Stimulated activated naive CD8-positive, alpha-beta T cell treated with anti-CD3 and anti-CD28 coated beads, Interleukin-15, amount 100 ng/mL, for 72 hours (primary cell): ENCODE results near the gene TRIP12.
"Not testable (repeated sequence)": the region's sequence is repeated elsewhere in the genome, so short reads cannot be mapped to it uniquely, and the experiment has no call there.

Experiments used
- ATAC-seq: fragments of 150-1000 bp; cut with Tn5 transposase; 2 replicates; pipeline ENCODE4 v1.10.0; 2021; ENCODE audit warnings: mild to moderate bottlenecking, moderate library complexity
- DNase-seq, 2 donors: peaks; one replicate each; pipeline ENCODE4 v3.0.0; 2021 to 2022
- H3K27ac Mint-ChIP-seq, 2 donors: one replicate each; pipeline ENCODE4 v1.8.0; 2022; ENCODE audit warnings: mild to moderate bottlenecking in 2 of 2, mixed read lengths in 2 of 2, moderate library complexity in 2 of 2
- H3K27me3 Mint-ChIP-seq: one replicate; pipeline ENCODE4 v1.8.0; 2022; ENCODE audit warnings: mixed read lengths
- H3K4me1 Mint-ChIP-seq: one replicate; pipeline ENCODE4 v1.8.0; 2022; ENCODE audit warnings: mild to moderate bottlenecking, mixed read lengths
- H3K4me3 Mint-ChIP-seq, 2 donors: one replicate each; pipeline ENCODE4 v1.8.0; 2022; ENCODE audit warnings: mild to moderate bottlenecking in 2 of 2, mixed read lengths in 2 of 2, moderate library complexity in 1 of 2
- H3K9me3 Mint-ChIP-seq, 2 donors: one replicate each; pipeline ENCODE4 v1.8.0; 2022; ENCODE audit warnings: mixed read lengths in 2 of 2

The TRIP12 gene

DNA sequence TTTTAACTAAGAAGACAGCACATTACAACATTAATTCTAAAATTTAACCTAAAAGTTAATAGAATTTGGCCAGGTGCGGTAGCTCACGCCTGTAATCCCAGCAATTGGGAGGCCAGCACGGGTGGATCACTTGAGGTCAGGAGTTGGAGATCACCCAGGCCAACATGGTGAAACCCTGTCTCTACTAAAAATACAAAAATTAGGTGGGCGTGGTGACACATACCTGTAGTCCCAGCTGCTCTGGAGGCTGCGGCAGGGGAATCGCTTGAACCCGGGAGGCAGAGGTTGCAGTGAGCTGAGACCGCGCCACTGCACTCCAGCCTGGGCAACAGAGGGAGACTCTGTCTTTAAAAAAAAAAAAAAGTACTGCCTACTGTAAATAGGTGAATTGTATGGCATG lies 21.3 kb downstream of the TRIP12 start:
- not testable (repeated sequence) for H3K9me3 Mint-ChIP-seq, H3K27ac Mint-ChIP-seq, H3K27me3 Mint-ChIP-seq, DNase-seq, ATAC-seq, H3K4me3 Mint-ChIP-seq
- peaks cover 65% of the 10 kb centered on the region for H3K4me1 Mint-ChIP-seq

DNA sequence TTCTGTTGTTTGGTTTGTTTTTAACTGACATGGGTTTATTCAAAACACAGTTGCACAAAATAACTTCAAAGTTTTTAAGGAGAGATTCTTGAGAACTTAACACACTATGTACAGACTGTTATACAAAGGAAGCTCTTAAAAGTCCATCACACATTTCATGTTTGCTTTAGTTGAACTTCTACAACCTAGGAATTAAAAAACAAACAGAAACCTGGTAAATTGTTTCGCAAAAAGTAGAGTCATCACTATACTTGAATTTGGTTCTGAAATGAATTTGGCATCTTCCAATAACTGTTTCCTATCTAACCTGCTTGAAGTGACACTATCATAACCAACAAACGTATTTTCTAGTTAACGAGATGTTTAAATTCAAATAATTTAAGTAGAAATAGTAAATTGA lies 21.8 kb downstream of the TRIP12 start:
- ATAC-seq = no peak
- Mint-ChIP-seq H3K4me1 (peaks cover 60% of the 10 kb centered on the region), H3K4me3 (no peak overlapping the region), H3K27ac (no peak overlapping the region), H3K9me3 (no peaks in the 10 kb centered on the region), H3K27me3 (no peaks in the 10 kb centered on the region)
- no peak for DNase-seq

DNA sequence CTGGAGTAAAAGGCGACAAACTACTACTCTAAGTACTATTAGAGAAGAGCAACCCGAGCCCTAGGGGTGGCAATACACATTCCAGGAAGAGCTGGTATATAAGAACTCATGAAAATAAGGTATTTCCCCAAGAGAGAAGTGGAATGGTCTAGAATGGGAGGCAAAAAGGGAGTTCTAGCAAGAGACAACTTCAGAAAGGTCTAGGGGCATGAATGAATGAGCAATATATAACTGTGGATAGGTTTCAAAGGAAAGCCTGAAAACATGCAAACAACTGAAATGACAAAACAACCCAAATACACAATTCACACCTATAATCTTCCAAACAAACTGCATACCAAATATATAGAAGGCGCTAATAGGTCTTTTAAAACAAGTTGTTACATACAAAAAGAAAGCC lies 22.2 kb downstream of the TRIP12 start:
- ATAC-seq (no peak), DNase-seq (no peak)
- no peaks in the 10 kb centered on the region for H3K9me3 Mint-ChIP-seq
- peaks cover 57% of the 10 kb centered on the region for H3K4me1 Mint-ChIP-seq
- no peak overlapping the region for H3K4me3 Mint-ChIP-seq
- H3K27me3 Mint-ChIP-seq = no peaks in the 10 kb centered on the region
- H3K27ac Mint-ChIP-seq = peak overlapping the region in 1 of 2 donors; percentile 49

DNA sequence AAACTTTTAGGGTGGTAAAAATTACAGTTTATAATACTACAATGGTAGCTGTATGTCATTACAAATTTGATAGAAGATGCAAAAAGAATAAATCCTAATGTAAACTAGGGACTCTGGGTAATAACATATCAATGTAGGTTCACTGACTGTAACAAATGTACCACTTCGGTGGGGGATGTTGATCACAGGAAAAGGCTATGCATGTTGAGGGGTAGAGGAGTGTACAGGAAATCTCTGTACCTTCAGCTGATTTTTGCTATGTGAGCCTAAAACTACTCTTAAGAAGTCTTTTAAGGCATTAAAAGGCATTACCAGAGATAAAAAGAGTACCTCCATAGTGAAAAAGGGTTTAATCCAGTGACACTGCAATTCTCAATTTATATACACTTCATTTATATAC lies 25.0 kb downstream of the TRIP12 start:
- no peak overlapping the region for H3K4me3 Mint-ChIP-seq
- peaks cover 53% of the 10 kb centered on the region for H3K4me1 Mint-ChIP-seq
- ATAC-seq (no peak), DNase-seq (no peak)
- H3K27ac Mint-ChIP-seq = no peak overlapping the region
- H3K9me3 Mint-ChIP-seq = no peaks in the 10 kb centered on the region
- H3K27me3 Mint-ChIP-seq = no peaks in the 10 kb centered on the region

DNA sequence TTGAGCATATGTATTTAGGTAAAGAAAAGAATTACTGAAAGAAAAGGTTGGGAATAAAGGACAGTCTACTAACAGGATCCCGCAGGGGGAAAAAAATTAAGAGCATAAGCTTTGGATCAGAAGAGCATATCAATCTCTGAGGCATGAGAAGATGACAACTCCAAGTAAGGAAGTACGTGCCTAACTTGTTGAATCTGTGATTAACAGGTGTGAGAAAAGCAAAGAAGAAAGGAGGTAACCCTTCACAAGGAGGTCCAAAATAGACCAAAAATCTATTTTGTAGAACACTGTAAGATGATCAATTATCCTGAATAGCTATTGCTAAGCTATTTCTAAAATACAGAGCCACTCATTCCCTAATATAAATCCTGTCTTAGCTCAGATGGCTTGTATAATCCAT lies 32.8 kb downstream of the TRIP12 start:
- no peak for ATAC-seq
- no peak for DNase-seq
- Mint-ChIP-seq H3K4me3 (no peak overlapping the region), H3K27me3 (no peaks in the 10 kb centered on the region), H3K9me3 (no peaks in the 10 kb centered on the region), H3K4me1 (peaks cover 38% of the 10 kb centered on the region), H3K27ac (no peak overlapping the region)

DNA sequence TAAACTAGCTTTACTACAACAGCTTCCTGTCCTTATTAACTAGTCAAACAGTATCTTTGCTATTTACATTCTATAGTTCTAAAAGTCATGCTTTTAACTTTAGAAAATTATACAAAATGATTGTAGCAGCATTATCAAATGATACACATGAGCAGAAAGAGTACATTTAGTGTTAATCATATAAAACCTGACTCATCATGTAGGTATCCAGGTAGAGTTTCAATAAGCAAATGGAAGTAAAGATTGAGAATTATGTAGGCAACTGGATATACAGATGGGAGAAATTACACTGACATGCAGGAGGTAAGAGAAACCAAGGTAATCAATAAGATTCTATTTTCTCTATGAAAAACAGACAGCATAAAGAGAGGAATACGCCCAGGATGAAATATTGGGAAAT lies 33.8 kb downstream of the TRIP12 start:
- H3K9me3 Mint-ChIP-seq = no peaks in the 10 kb centered on the region
- no peak overlapping the region for H3K27ac Mint-ChIP-seq
- peaks cover 38% of the 10 kb centered on the region for H3K4me1 Mint-ChIP-seq
- H3K4me3 Mint-ChIP-seq = no peak overlapping the region
- ATAC-seq (no peak), DNase-seq (no peak)
- H3K27me3 Mint-ChIP-seq = no peaks in the 10 kb centered on the region

DNA sequence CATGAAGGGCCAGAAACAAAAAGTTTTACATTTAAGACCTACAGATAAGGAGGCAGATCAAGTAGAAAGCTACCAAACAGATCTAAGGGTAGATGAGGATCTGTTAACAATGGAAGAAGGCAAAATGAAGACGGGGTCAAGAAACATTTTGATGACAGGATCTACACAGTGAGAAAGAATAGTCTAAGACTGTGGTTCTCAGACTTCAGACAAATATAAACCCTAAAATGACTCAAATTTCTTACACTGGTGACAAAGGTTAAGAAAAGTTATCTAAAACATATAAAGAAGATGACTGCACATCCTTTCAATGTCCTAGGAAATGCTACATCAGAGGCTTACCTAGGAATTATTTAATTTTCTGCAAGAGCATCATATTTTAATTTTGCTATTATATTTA lies 34.4 kb downstream of the TRIP12 start:
- H3K4me1 Mint-ChIP-seq = peaks cover 39% of the 10 kb centered on the region
- no peak overlapping the region for H3K4me3 Mint-ChIP-seq
- H3K27me3 Mint-ChIP-seq = no peaks in the 10 kb centered on the region
- no peak overlapping the region for H3K27ac Mint-ChIP-seq
- ATAC-seq (no peak), DNase-seq (no peak)
- no peaks in the 10 kb centered on the region for H3K9me3 Mint-ChIP-seq

DNA sequence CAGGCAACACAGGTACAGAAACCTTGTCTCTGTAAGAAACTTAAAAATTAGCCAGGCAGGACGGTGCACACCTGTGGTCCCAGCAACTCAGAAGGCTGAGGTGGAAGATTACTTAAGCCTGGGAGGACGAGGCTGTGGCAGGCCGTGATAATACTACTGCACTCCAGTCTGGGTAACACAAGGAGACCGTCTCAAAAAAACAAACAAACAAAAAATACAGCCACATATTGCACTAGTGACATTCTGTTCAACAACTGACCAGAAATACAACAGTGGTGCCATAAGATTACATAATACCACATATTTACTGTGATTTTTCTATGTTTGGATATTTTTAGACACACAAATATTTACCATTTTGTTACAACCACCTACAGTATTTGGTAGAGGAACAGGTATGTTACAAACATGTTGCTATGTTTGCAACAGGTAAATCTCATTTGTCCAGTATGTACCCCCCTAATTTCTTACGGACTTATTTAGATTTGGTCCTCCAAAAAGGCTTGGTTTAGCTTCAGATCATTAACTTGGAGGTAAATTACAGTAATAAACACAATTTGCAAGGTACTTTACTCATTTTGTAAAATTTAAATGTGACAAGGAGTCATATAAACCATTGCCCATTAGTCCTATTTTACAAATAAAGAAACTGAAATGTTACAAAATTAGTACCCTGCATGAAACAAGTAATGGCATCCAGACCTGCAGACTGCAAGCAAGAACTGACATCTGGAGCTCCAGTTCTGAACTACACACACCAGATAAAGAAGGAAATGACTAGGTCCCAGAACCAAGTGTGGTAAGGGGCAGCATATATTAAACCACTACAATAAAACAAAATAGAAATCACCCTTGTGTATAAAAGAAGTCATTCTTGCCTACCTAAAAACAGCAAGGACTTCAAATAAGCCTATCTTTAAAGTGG lies 36.8 kb downstream of the TRIP12 start:
- Mint-ChIP-seq H3K27ac (peak overlapping the region in 1 of 2 donors; percentile 59), H3K9me3 (no peaks in the 10 kb centered on the region), H3K4me1 (peaks cover 42% of the 10 kb centered on the region), H3K27me3 (no peaks in the 10 kb centered on the region), H3K4me3 (no peak overlapping the region)
- ATAC-seq (no peak), DNase-seq (no peak)

DNA sequence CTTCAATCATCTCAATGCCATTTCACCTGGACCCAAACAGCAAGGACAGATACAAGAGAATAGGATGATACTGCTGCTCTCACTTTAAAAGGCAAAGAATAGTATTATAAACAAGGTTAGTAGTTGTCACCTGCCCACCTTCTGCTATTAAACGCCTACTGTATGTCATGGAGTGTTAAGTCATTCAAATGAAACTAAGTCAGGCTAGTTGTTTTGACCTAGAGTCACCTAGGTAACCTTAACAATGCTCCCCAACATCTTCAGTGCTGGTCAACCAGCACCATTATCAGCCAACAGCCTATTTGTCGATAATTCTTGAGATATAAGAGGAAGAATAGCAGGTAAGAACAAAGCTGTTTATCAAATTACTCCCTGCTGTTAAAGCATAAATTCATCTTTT lies 39.2 kb downstream of the TRIP12 start:
- ATAC-seq = no peak
- no peak for DNase-seq
- no peaks in the 10 kb centered on the region for H3K9me3 Mint-ChIP-seq
- H3K4me1 Mint-ChIP-seq = peaks cover 33% of the 10 kb centered on the region
- peak overlapping the region in 1 of 2 donors; percentile 19 for H3K27ac Mint-ChIP-seq
- no peak overlapping the region for H3K4me3 Mint-ChIP-seq
- no peaks in the 10 kb centered on the region for H3K27me3 Mint-ChIP-seq

DNA sequence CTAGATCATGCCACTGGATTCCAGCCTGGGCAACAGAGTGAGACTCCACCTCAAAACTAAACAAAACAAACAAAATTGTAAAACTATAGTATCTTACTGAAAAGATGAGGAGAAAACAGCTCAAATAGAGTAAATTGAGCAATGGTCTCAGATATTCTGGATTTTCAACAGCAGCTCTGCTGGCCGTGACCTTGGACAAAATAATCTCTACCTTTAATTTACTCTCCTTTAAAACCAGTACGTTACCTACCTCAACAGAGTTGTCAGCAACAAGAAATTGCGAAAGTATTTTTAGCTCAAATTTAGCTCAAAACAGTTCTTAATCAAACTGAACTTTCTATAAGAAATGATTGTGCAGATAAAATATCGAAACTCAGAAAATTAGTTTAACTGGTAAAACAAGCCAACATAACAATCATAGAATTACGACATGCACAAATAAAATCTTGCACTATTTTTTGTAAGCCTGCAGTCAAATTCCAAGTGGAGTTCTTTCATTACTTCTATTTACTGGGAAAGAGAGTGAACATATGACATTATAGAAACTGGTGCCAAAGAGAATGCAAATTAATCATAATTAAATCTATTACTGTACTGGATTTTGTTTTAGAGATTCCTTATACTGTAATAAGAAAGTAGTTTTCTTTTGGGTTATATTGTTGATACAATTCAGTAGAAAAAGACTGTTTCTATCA lies 40.8 kb downstream of the TRIP12 start:
- no peak overlapping the region for H3K4me3 Mint-ChIP-seq
- no peak overlapping the region for H3K27ac Mint-ChIP-seq
- no peak for ATAC-seq
- DNase-seq = no peak
- no peaks in the 10 kb centered on the region for H3K27me3 Mint-ChIP-seq
- H3K9me3 Mint-ChIP-seq = no peaks in the 10 kb centered on the region
- H3K4me1 Mint-ChIP-seq = peaks cover 23% of the 10 kb centered on the region

DNA sequence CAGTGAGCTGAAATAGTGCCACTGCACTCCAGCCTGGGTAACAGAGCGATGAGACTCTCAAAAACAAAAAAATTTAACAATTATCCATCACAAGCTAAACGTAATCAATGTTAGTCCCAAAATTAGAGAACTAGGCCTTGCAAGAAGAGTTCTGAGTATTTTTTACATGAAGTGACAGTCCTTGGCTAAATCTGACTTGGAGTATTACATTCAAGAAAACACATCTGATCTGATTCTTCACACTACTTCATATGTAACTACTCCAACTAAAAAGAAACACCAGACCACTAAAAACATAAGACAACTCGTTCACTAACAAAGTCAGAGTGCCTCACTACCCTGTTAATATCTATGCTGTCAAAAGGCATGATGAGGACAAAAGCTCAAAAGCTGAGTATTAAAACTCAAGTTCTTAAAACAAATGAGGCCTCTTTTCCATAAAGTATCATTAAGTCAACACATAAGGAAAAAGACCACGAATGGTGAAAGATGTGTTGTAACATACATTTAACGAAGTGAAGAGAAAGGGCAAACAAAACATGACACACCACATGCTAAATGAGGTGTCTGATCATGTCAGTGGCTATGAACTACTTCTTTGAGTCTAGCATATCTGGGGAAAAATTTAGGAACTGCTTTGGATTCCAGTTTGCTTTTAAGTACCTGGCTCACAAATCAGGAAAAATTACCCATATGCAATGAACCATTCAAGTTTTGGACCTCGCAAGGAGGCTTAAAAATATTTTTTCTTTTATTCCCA lies 42.4 kb downstream of the TRIP12 start:
- no peak for ATAC-seq
- H3K4me1 Mint-ChIP-seq = peaks cover 13% of the 10 kb centered on the region
- no peaks in the 10 kb centered on the region for H3K27me3 Mint-ChIP-seq
- H3K27ac Mint-ChIP-seq = no peak overlapping the region
- no peak for DNase-seq
- H3K4me3 Mint-ChIP-seq = no peak overlapping the region
- H3K9me3 Mint-ChIP-seq = no peaks in the 10 kb centered on the region

DNA sequence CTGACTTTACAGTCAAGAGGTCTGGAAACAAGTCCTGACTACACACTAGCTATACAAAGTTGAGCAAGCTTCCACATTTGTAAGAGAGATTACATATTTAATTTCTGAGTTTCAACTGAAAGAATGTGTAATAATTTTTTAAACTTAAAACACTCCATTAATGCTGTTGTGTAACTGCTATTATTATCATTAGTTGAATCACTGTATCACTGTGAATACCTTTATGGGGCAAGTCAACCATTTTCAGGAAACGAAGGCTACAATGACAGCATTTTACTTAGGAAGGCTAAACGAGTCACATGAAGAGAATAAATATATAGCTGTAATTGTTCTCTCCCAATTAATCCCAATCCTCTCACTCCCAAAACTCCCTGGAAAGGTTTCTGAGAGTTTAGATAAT lies 46.3 kb downstream of the TRIP12 start:
- ATAC-seq (no peak), DNase-seq (no peak)
- Mint-ChIP-seq H3K27ac (no peak overlapping the region), H3K9me3 (no peaks in the 10 kb centered on the region), H3K4me3 (no peak overlapping the region), H3K27me3 (no peaks in the 10 kb centered on the region), H3K4me1 (peaks cover 23% of the 10 kb centered on the region)

DNA sequence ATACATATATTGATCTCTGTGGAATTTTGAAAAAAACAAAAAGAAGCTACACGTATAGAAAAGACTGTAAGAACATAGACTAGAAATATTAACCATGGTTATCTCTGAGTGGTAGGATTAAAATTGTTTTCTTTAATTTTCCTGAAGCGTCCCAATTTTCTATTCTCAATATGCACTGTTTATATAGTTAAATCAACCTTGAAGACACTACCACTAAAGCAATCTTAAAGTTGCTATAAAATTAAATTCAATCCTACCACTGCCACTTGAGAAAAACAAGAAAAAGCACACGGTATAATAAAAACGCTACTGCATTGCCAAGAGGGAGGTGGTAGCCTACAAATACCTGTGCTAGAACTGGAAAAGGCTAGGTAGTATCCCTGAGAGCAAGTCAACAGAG lies 47.2 kb downstream of the TRIP12 start:
- DNase-seq = no peak
- no peaks in the 10 kb centered on the region for H3K9me3 Mint-ChIP-seq
- no peak for ATAC-seq
- no peak overlapping the region for H3K4me3 Mint-ChIP-seq
- H3K27me3 Mint-ChIP-seq = no peaks in the 10 kb centered on the region
- peaks cover 32% of the 10 kb centered on the region for H3K4me1 Mint-ChIP-seq
- peak overlapping the region in 1 of 2 donors; percentile 80 for H3K27ac Mint-ChIP-seq

DNA sequence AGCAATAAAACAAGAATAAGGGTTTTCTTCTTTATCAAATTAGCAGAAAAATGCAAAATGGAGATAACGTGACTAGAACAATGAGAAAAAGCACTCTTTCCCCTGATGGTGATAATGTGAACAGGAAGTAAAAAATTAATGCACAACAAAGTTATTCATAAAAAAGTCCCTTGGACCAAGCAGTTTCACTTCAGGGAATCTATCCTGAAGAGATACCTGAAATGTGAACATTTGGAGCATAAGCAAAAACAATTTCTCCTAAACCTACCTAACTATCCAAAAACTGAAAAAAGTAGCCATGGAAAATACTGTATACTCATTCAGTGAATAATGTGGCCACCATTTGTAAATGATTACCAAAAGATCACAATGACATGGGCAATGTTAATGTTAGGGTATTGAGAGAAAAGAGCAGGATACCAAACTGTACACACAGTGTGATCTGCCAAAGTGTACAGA lies 48.7 kb downstream of the TRIP12 start:
- Mint-ChIP-seq H3K4me3 (peak overlapping the region in 1 of 2 donors; percentile 25), H3K27ac (peak overlapping the region; percentile 36 to 71), H3K9me3 (no peaks in the 10 kb centered on the region), H3K4me1 (peaks cover 47% of the 10 kb centered on the region), H3K27me3 (no peaks in the 10 kb centered on the region)
- peak; percentile 74 for ATAC-seq
- DNase-seq = no peak

DNA sequence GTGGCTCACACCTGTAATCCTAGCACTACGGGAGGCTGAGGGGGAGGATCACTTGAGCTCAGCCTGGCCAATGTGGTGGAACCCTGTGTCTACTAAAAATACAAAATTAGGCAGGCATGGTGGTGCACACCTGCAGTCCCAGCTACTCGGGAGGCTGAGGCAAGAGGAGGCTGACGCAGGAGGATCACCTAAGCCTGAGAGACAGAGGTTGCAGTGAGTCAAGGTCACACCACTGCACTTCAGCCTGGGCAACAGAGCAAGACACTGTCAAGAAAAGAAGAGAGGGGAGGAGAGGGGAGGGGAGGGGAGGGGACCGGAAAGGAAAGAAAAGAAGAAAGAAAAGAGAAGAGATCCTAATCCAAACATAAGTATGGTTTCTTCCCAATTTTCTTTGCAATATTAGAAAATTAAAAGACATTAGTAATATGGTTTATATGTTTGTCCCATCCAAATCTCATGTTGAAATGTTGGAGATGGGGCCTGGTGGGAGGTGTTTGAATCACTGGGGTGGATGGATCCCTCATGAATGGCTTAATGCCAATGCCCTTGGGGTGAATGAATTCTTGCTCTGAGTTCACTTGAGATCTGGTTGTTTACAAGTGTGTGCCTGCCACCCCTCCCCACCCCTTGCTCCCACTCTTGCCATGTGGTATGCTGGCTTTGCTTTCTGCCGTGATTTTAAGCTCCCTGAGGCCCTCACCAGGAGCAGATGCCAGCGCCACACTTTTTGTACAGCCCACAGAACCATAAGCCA lies 50.7 kb downstream of the TRIP12 start:
- ATAC-seq (no peak), DNase-seq (no peak)
- Mint-ChIP-seq H3K27me3 (no peaks in the 10 kb centered on the region), H3K4me1 (peaks cover 51% of the 10 kb centered on the region), H3K4me3 (no peak overlapping the region), H3K27ac (peak overlapping the region in 1 of 2 donors; percentile 27), H3K9me3 (no peaks in the 10 kb centered on the region)
